Measurements from ENCODE around the gene SUCLA2.
A peak's percentile ranks its signal among the peaks of the same experiment; 100 is the strongest.
"Not testable (repeated sequence)": the region's sequence is repeated elsewhere in the genome, so short reads cannot be mapped to it uniquely, and the experiment has no call there.

SUCLA2 gene

GRCh38 chr13:48004201-48004600, 3.1 kb upstream of the SUCLA2 start:
- H3K9me3 ChIP-seq (ENCODE audit: severe bottlenecking) = no peaks in the 10 kb centered on the region
- no peaks in the 10 kb centered on the region for H3K36me3 ChIP-seq
- no peak overlapping the region for H3K27ac ChIP-seq
- DNase-seq = no peak
- H3K4me3 ChIP-seq (ENCODE audit: low read depth, low read length) = no peak overlapping the region
- no peak for TF ChIP-seq CTCF (IDR thresholded peaks at IDR 0.05; ENCODE audit: low read depth, low read length)
- no peaks in the 10 kb centered on the region for H3K27me3 ChIP-seq (ENCODE audit: insufficient read depth, low read depth, severe bottlenecking)

- H3K27me3 ChIP-seq (ENCODE audit: insufficient read depth, low read depth, severe bottlenecking); H3K4me3 ChIP-seq (ENCODE audit: low read depth, low read length); H3K27ac ChIP-seq; H3K36me3 ChIP-seq; DNase-seq; H3K9me3 ChIP-seq (ENCODE audit: severe bottlenecking): not testable (repeated sequence)
Observed at GRCh38 chr13:48001999-48002398, 926 bp upstream of the SUCLA2 start.

GRCh38 chr13:48000559-48001113, 437 bp downstream of the SUCLA2 start:
- Histone ChIP-seq H3K9me3 (ENCODE audit: severe bottlenecking) (no peaks in the 10 kb centered on the region), H3K36me3 (no peaks in the 10 kb centered on the region), H3K27ac (peak overlapping the region; percentile 76), H3K4me3 (ENCODE audit: low read depth, low read length) (peak overlapping the region; percentile 86), H3K27me3 (ENCODE audit: insufficient read depth, low read depth, severe bottlenecking) (no peaks in the 10 kb centered on the region)
- DNase-seq = peak; percentile 9
- no peak for TF ChIP-seq CTCF (IDR thresholded peaks at IDR 0.05; ENCODE audit: low read depth, low read length)

GRCh38 chr13:47999973-48000372, 1.1 kb downstream of the SUCLA2 start:
- no peaks in the 10 kb centered on the region for H3K27me3 ChIP-seq (ENCODE audit: insufficient read depth, low read depth, severe bottlenecking)
- H3K27ac ChIP-seq = no peak overlapping the region
- H3K9me3 ChIP-seq (ENCODE audit: severe bottlenecking) = no peaks in the 10 kb centered on the region
- no peaks in the 10 kb centered on the region for H3K36me3 ChIP-seq
- TF ChIP-seq CTCF (IDR thresholded peaks at IDR 0.05; ENCODE audit: low read depth, low read length) = no peak
- no peak for DNase-seq
- peak overlapping the region; percentile 86 for H3K4me3 ChIP-seq (ENCODE audit: low read depth, low read length)

- Histone ChIP-seq H3K36me3 (no peaks in the 10 kb centered on the region), H3K27me3 (ENCODE audit: insufficient read depth, low read depth, severe bottlenecking) (no peaks in the 10 kb centered on the region), H3K27ac (no peak overlapping the region), H3K9me3 (ENCODE audit: severe bottlenecking) (no peaks in the 10 kb centered on the region), H3K4me3 (ENCODE audit: low read depth, low read length) (no peak overlapping the region)
- no peak for DNase-seq
- TF ChIP-seq CTCF (IDR thresholded peaks at IDR 0.05; ENCODE audit: low read depth, low read length) = no peak
Observed at GRCh38 chr13:47997384-47997783, 3.7 kb downstream of the SUCLA2 start.

GRCh38 chr13:47991859-47992258, 9.2 kb downstream of the SUCLA2 start:
- H3K4me3 ChIP-seq (ENCODE audit: low read depth, low read length) = no peak overlapping the region
- TF ChIP-seq CTCF (IDR thresholded peaks at IDR 0.05; ENCODE audit: low read depth, low read length) = no peak
- no peak for DNase-seq
- H3K27ac ChIP-seq = no peak overlapping the region
- no peaks in the 10 kb centered on the region; the same call in 1 of the 2 replicates for H3K36me3 ChIP-seq
- no peaks in the 10 kb centered on the region for H3K27me3 ChIP-seq (ENCODE audit: insufficient read depth, low read depth, severe bottlenecking)
- H3K9me3 ChIP-seq (ENCODE audit: severe bottlenecking) = no peaks in the 10 kb centered on the region

Data from WERI-Rb-1 (cell line).